ENCODE data around the gene ZNF597.

Gene ZNF597

GRCh38 chr16:3454631-3455147 is 11.4 kb upstream of the ZNF597 start:
- DNase-seq (ENCODE audit: low read depth): no peak

GRCh38 chr16:3454093-3454492 is 10.8 kb upstream of the ZNF597 start:
- no peak for DNase-seq (ENCODE audit: low read depth)

GRCh38 chr16:3444032-3444388 is 706 bp upstream of the ZNF597 start:
- peak; percentile 84 for DNase-seq (ENCODE audit: low read depth)

- DNase-seq (ENCODE audit: low read depth): no peak
Measured at GRCh38 chr16:3439637-3440036, 3.7 kb downstream of the ZNF597 start.

- DNase-seq (ENCODE audit: low read depth): no peak
Measured at GRCh38 chr16:3434373-3434772, 8.9 kb downstream of the ZNF597 start.

- DNase-seq (ENCODE audit: low read depth): peak; percentile 52
Measured at GRCh38 chr16:3431779-3432219, 11.5 kb downstream of the ZNF597 start.

- DNase-seq (ENCODE audit: low read depth): no peak
Measured at GRCh38 chr16:3413730-3414379, 29.4 kb downstream of the ZNF597 start.

GRCh38 chr16:3408561-3409197 is 34.6 kb downstream of the ZNF597 start:
- DNase-seq (ENCODE audit: low read depth): no peak

- peak; percentile 31 for DNase-seq (ENCODE audit: low read depth)
Measured at GRCh38 chr16:3401719-3402397, 41.4 kb downstream of the ZNF597 start.

- DNase-seq (ENCODE audit: low read depth): peak; percentile 100
Measured at GRCh38 chr16:3400779-3401688, 42.3 kb downstream of the ZNF597 start, which contains the start of the genes ZNF174 and ZSCAN32. Gene ZNF174, plus strand, starts transcription at chr16:3401215. Its CDS starts 790 bp downstream, at chr16:3402005. Gene ZSCAN32, minus strand, starts transcription at chr16:3401004. Its CDS starts 3,447 bp downstream, at chr16:3397557.

GRCh38 chr16:3400446-3400778 is 42.9 kb downstream of the ZNF597 start:
- no peak for DNase-seq (ENCODE audit: low read depth)

- DNase-seq (ENCODE audit: low read depth): no peak
Measured at GRCh38 chr16:3389663-3390338, 53.5 kb downstream of the ZNF597 start.

GRCh38 chr16:3388325-3388724 is 55.0 kb downstream of the ZNF597 start:
- DNase-seq (ENCODE audit: low read depth): no peak

GRCh38 chr16:3383045-3383448 is 60.3 kb downstream of the ZNF597 start:
- DNase-seq (ENCODE audit: low read depth): no peak

All from iris pigment epithelial cell (primary cell).